ENCODE results near the gene FOXL3. TPM values are rescaled to one million over a fixed set of nuclear protein-coding genes. Genes with fewer than 3 reads are reported as not detected.
A peak's percentile ranks its signal among the peaks of the same experiment; 100 is the strongest.
"Not testable (repeated sequence)": the region's sequence is repeated elsewhere in the genome, so short reads cannot be mapped to it uniquely, and the experiment has no call there.

Gene FOXL3
- total and polyA plus RNA-seq, 4 donors, result not detected

DNA sequence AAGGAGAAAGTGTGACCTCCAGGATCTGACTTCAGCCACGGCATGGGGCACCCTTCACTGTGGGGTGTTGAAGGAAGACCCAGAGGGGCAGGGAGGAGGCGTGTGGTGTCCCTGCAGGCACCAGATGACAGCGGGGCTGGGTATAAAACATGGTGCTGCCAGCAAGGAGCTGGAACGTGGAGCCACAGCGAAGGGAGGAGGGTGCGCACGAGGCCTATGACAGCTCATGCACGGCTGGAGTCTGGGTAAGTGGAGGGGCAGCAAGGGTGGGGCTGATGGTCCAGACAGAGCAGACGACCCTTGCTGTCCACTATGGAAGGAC is 27.8 kb upstream of the FOXL3 start:
- no peak for TF ChIP-seq JUND (IDR thresholded peaks at IDR 0.05)
- TF ChIP-seq TAF1 (conservative IDR thresholded peaks at IDR 0.05), result no peak
- TF ChIP-seq, protein P1, sequence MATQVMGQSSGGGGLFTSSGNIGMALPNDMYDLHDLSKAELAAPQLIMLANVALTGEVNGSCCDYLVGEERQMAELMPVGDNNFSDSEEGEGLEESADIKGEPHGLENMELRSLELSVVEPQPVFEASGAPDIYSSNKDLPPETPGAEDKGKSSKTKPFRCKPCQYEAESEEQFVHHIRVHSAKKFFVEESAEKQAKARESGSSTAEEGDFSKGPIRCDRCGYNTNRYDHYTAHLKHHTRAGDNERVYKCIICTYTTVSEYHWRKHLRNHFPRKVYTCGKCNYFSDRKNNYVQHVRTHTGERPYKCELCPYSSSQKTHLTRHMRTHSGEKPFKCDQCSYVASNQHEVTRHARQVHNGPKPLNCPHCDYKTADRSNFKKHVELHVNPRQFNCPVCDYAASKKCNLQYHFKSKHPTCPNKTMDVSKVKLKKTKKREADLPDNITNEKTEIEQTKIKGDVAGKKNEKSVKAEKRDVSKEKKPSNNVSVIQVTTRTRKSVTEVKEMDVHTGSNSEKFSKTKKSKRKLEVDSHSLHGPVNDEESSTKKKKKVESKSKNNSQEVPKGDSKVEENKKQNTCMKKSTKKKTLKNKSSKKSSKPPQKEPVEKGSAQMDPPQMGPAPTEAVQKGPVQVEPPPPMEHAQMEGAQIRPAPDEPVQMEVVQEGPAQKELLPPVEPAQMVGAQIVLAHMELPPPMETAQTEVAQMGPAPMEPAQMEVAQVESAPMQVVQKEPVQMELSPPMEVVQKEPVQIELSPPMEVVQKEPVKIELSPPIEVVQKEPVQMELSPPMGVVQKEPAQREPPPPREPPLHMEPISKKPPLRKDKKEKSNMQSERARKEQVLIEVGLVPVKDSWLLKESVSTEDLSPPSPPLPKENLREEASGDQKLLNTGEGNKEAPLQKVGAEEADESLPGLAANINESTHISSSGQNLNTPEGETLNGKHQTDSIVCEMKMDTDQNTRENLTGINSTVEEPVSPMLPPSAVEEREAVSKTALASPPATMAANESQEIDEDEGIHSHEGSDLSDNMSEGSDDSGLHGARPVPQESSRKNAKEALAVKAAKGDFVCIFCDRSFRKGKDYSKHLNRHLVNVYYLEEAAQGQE (IDR thresholded peaks at IDR 0.05), result no peak
- TF ChIP-seq FOXA2 (IDR thresholded peaks at IDR 0.05), result no peak
- H3K9ac ChIP-seq (ENCODE audit: low read depth in 1 of 2, low read length in 2 of 2), result no peak overlapping the region
- no peak overlapping the region for H3K4me3 ChIP-seq (ENCODE audit: low read depth in 1 of 3, low read length in 3 of 3)
- peaks cover 6 to 29% (median 18%) of the 10 kb centered on the region in 4 donors for H3K36me3 ChIP-seq (ENCODE audit: control insufficient read depth in 4 of 4, insufficient read depth in 3 of 4, low read depth in 1 of 4, low read length in 3 of 4)
- peaks cover 0 to 4% (median 0%) of the 10 kb centered on the region in 4 donors for H3K4me1 ChIP-seq (ENCODE audit: control insufficient read depth in 4 of 4, insufficient read depth in 4 of 4, low read length in 3 of 4)
- peaks cover 0 to 6% (median 4%) of the 10 kb centered on the region in 4 donors for H3K9me3 ChIP-seq (ENCODE audit: control insufficient read depth in 4 of 4, low read length in 3 of 4)
- no peak for DNase-seq (ENCODE audit: low spot score)
- 95% methylated on average over 9 of the region's 9 CpGs for WGBS
- no peak overlapping the region for H3K27ac ChIP-seq (ENCODE audit: low read depth in 1 of 2, low read length in 2 of 2)
- H3K27me3 ChIP-seq (ENCODE audit: control insufficient read depth in 4 of 4, insufficient read depth in 4 of 4, low read length in 3 of 4), result no peaks in the 10 kb centered on the region

DNA sequence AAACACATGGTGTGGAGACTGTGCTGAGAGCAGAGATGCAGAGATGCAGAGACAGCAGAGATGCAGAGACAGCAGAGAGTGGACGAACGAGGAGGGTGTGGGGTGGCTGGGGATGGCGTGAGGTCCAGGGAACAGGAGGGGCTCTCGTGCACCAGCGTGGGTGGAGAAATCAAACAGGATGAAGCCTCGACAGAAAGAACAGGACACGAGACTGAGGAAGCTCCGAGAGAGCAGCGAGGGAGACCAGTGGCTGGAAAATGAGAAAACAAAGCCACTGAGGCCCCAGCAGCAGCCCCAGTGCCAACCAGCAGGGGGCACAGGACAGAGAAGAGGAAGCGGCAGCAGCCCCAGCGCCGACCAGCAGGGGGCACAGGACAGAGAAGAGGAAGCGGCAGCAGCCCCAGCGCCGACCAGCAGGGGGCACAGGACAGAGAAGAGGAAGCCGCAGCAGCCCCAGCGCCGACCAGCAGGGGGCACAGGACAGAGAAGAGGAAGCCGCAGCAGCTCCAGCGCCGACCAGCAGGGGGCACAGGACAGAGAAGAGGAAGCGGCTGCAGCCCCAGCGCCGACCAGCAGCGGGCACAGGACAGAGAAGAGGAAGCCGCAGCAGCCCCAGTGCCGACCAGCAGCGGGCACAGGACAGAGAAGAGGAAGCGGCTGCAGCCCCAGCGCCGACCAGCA is 27.2 kb upstream of the FOXL3 start:
- DNase-seq (ENCODE audit: low spot score); H3K9me3 ChIP-seq (ENCODE audit: control insufficient read depth in 4 of 4, low read length in 3 of 4); H3K27ac ChIP-seq (ENCODE audit: low read depth in 1 of 2, low read length in 2 of 2); H3K27me3 ChIP-seq (ENCODE audit: control insufficient read depth in 4 of 4, insufficient read depth in 4 of 4, low read length in 3 of 4); H3K9ac ChIP-seq (ENCODE audit: low read depth in 1 of 2, low read length in 2 of 2); H3K4me3 ChIP-seq (ENCODE audit: low read depth in 1 of 3, low read length in 3 of 3); H3K4me1 ChIP-seq (ENCODE audit: control insufficient read depth in 4 of 4, insufficient read depth in 4 of 4, low read length in 3 of 4): not testable (repeated sequence)
- WGBS, result 91% methylated on average over 28 of the region's 31 CpGs
- H3K36me3 ChIP-seq (ENCODE audit: control insufficient read depth in 4 of 4, insufficient read depth in 3 of 4, low read depth in 1 of 4, low read length in 3 of 4), result peaks cover 6 to 27% (median 18%) of the 10 kb centered on the region in 4 donors

DNA sequence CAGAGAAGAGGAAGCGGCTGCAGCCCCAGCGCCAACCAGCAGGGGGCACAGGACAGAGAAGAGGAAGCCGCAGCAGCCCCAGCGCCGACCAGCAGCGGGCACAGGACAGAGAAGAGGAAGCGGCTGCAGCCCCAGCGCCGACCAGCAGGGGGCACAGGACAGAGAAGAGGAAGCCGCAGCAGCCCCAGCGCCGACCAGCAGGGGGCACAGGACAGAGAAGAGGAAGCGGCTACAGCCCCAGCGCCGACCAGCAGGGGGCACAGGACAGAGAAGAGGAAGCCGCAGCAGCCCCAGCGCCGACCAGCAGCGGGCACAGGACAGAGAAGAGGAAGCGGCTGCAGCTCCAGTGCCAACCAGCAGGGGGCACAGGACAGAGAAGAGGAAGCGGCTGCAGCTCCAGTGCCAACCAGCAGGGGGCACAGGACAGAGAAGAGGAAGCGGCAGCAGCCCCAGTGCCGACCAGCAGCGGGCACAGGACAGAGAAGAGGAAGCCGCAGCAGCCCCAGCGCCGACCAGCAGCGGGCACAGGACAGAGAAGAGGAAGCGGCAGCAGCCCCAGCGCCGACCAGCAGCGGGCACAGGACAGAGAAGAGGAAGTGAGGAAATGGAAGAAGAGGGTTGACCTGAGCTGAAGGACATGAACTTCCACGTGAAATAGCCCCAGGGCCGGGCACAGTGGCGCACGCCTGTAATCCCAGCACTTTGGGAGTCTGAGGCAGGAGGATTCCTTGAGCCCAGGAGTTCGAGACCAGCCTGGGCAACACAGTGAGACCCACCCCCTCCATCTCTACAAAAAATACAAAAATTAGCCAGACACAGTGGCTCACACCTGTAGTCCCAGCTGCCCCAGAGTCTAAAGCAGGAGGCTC is 26.3 kb upstream of the FOXL3 start:
- Histone ChIP-seq H3K27ac (ENCODE audit: low read depth in 1 of 2, low read length in 2 of 2) (peak overlapping the region; percentile 52 to 64), H3K36me3 (ENCODE audit: control insufficient read depth in 4 of 4, insufficient read depth in 3 of 4, low read depth in 1 of 4, low read length in 3 of 4) (peaks cover 6 to 22% (median 16%) of the 10 kb centered on the region in 4 donors)
- not testable (repeated sequence) for H3K9me3 ChIP-seq (ENCODE audit: control insufficient read depth in 4 of 4, low read length in 3 of 4); H3K4me1 ChIP-seq (ENCODE audit: control insufficient read depth in 4 of 4, insufficient read depth in 4 of 4, low read length in 3 of 4); DNase-seq (ENCODE audit: low spot score); H3K27me3 ChIP-seq (ENCODE audit: control insufficient read depth in 4 of 4, insufficient read depth in 4 of 4, low read length in 3 of 4); H3K4me3 ChIP-seq (ENCODE audit: low read depth in 1 of 3, low read length in 3 of 3); H3K9ac ChIP-seq (ENCODE audit: low read depth in 1 of 2, low read length in 2 of 2)
- WGBS, result 76% methylated on average over 35 of the region's 37 CpGs
- TF ChIP-seq RAD21 (IDR thresholded peaks at IDR 0.05), result peak in 1 of 2 donors; percentile 36
- TF ChIP-seq, protein P2, sequence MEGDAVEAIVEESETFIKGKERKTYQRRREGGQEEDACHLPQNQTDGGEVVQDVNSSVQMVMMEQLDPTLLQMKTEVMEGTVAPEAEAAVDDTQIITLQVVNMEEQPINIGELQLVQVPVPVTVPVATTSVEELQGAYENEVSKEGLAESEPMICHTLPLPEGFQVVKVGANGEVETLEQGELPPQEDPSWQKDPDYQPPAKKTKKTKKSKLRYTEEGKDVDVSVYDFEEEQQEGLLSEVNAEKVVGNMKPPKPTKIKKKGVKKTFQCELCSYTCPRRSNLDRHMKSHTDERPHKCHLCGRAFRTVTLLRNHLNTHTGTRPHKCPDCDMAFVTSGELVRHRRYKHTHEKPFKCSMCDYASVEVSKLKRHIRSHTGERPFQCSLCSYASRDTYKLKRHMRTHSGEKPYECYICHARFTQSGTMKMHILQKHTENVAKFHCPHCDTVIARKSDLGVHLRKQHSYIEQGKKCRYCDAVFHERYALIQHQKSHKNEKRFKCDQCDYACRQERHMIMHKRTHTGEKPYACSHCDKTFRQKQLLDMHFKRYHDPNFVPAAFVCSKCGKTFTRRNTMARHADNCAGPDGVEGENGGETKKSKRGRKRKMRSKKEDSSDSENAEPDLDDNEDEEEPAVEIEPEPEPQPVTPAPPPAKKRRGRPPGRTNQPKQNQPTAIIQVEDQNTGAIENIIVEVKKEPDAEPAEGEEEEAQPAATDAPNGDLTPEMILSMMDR (IDR thresholded peaks at IDR 0.05; ENCODE audit: low read depth, low read length, missing input control), result peak; percentile 24

Measured in liver (tissue), 9 donors.